GM21529 (cell line): ENCODE data around the gene ELAVL4.

Source experiments
- ATAC-seq: cut with Tn5 transposase; IDR thresholded peaks from one replicate; pipeline ENCODE4 v1.9.1; 2021; ENCODE audit not compliant: unreplicated experiment

The ELAVL4 gene

DNA sequence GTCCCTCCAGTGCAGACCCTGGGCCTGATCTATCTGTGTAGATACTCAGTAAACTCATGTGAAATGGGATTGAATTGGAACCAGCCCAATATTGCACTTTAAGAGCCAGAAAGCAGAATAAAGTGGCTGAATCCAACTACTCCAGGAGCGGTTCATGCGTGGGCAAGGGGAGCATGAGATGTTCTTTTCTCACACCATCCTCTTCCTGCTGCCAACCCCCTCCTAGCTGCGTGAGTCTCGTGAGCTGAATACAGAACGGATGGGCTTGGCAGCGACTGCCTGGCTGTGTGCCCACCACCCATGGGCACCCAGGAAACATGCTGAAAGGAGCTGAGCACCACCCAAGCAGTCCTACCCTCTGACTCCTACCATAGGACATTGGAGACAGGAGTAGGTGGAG lies 128.3 kb downstream of the ELAVL4 start:
- ATAC-seq = no peak

- ATAC-seq = no peak
Measured at GRCh38 chr1:50243939-50244338, 135.2 kb downstream of the ELAVL4 start.

DNA sequence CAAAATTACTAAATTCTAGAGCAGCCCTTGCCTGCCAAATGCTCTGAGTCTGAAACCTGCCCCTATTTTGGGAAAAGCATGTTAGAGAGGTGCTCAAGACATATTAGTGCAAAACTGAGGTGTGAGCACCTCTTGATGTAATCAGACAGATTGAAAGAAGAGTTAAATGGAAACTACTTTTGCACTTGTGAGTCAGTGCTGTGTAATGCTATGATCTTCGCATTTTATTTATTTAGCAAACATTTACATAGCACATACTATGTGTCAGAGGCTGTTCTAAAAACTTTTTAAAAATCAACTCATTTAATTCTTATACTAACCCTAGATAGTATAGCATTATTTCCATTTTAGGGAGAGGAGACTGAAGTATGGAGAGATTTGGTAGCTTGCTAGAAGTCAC lies 138.1 kb downstream of the ELAVL4 start:
- no peak for ATAC-seq

DNA sequence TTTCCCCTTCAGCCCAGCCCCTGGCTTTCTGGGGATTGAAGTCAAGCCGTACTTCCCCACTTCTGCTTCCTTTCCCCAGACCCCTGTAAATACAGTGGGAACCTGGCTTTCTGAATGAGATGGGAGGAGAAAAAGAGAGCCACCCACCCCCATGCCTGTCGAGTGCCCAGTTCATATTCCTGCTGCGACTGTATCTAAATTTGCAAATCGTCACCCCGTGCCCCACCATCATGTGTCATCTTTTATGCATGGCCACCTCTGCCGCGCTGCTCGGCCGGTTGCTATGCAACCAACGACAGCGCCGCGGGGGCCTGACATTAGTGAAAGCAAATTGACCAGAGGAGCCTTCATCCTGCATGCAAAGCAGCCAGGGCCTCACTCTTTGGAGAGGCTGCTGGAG lies 143.0 kb downstream of the ELAVL4 start:
- peak; percentile 81 for ATAC-seq

- no peak for ATAC-seq
Measured at GRCh38 chr1:50252196-50252595, 143.5 kb downstream of the ELAVL4 start.
